ENCODE results near the gene GSTM5.
"Not testable (repeated sequence)": the region's sequence is repeated elsewhere in the genome, so short reads cannot be mapped to it uniquely, and the experiment has no call there.

The GSTM5 gene

DNA sequence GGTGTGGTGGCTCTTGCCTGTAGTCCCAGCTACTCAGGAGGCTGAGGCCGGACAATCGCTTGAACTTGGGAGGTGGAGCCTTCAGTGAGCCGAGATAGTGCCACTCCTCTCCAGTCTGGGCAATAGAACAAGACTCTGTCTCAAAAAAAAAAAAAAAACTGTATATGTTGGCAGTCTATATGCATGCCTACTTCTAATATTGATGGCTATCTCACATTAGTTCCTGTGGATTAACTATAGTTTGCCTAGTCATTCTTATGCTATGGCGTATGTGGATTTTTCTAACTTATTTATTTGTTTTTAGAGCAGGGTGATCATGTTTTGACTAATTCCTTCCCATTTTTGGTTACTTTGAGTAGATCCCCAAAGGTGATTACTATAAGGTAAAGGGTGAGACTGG lies 15.0 kb upstream of the GSTM5 start:
- DNase-seq (ENCODE audit: low spot score): no peak

DNA sequence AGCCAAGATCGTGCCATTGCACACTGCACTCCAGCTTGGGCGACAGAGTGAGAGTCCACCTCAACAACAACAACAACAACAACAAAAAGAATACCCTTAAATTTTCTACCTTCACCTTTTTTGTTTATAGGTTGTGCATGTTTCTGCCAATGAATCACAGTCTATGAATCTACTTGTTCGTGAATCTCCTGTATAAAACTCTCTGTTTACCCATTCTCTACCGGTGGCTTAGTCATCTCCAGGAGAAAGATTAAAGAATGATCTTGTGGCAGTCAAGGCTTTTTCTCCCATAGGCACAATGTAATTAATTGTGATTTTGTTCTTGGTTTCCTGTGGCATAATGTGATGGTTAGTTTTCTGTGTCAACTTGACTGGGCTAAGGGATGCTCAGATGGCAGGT lies 14.2 kb upstream of the GSTM5 start:
- not testable (repeated sequence) for DNase-seq (ENCODE audit: low spot score)

DNA sequence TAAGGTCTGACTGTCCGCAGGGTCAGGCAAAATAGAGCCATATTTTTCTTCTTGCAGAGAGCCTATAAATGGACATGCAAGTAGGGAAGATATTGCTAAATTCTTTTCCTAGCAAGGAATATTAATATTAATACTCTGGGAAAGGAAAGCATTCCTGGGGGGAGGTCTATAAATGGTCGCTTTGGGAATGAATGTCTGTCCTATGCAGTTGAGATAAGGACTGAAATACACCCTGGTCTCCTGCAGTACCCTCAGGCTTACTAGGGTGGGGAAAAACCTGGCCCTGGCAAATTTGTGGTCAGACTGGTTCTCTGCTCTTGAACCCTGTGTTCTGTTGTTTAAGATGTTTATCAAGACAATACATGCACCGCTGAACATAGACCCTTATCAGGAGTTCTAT lies 9.1 kb upstream of the GSTM5 start:
- DNase-seq (ENCODE audit: low spot score): not testable (repeated sequence)

DNA sequence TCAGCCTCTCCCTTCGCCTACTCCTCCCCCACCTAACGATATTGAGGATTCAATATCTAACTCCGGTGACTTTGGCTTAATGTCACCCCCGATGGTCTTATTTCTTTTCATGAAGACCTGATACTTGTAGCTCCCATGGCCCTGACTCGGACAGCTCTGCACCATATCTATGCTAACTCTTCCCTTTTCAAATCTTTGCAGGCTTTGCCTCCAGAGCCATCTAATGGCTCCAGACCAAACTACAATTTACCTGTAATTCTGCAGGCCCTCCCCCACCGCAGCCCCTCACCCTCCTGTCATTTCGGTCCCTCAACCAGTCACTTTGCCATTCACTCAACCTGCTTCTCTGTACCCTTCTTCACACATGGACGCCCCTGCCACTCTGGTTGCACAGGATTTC lies 7.9 kb upstream of the GSTM5 start:
- no peak for DNase-seq (ENCODE audit: low spot score)

DNA sequence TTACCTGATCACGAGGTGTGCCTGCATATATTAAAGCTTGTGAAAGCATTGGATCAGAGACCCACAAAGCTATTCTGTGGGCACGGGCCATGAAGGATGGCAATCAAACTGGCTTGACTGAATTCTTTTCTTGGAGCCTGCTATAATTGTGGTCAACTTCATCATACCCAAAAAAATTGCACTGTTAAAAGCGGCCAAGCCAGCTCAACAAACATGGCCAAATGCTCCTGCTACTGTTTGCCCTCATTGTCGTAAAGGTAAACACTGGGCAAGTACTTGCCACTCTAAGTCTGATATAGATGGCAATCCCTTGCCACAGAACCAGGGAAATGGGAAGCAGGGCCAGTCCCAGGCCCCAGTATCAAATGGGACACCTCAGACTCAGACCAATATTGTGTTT lies 6.6 kb upstream of the GSTM5 start:
- DNase-seq (ENCODE audit: low spot score): no peak

DNA sequence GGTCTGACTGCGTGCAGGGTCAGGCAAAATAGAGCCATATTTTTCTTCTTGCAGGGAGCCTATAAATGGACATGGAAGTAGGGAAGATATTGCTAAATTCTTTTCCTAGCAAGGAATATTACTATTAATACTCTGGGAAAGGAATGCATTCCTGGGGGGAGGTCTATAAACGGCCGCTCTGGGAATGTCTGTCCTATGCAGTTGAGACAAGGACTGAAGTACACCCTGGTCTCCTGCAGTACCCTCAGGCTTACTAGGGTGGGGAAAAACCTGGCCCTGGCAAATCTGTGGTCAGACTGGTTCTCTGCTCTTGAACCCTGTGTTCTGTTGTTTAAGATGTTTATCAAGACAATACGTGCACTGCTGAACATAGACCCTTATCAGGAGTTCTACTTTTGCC lies 3.1 kb upstream of the GSTM5 start:
- not testable (repeated sequence) for DNase-seq (ENCODE audit: low spot score)

DNA sequence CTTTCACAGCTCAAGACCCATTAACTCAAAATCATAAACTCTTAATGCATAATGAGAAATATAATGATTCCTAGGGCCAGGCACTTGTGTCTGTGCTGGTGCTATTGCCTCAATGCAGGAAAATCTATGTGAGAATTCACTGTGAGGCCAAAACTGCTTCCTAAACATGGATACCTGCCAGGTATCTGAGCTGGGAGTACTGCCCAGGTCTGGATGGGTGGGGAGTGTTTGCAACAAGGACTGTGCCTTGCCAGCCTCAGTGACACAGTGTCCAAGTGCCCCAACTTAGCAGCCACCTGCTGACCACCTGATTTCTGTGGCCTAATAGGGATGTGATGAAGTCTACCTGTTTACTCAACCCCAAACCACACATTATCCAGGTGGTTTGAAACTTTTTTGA lies 2.2 kb upstream of the GSTM5 start:
- DNase-seq (ENCODE audit: low spot score): not testable (repeated sequence)

DNA sequence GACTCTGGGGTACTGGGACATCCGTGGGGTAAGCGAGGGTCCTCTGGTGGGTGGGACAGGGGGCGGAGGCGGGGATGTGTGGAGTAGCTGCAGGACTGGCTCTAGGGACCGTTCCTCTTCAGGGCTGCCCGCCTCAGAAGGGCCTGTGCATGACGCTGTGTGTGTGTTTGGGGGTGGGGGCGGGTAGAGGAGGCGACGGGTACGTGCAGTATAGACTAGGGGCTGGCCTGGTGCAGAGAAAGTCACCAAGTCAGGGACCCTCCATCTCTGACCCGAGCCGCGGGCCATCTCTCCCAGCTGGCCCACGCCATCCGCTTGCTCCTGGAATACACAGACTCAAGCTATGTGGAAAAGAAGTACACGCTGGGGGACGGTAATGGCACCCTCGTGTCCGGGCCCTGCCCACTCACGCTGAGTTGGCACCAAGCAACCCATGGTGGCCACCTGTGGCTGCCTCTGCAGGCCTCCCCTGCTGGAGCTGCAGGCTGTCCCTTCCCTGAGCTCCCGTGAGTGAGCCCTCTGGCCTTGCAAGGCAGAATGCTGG lies 342 bp downstream of the GSTM5 start:
- no peak for DNase-seq (ENCODE audit: low spot score)

DNA sequence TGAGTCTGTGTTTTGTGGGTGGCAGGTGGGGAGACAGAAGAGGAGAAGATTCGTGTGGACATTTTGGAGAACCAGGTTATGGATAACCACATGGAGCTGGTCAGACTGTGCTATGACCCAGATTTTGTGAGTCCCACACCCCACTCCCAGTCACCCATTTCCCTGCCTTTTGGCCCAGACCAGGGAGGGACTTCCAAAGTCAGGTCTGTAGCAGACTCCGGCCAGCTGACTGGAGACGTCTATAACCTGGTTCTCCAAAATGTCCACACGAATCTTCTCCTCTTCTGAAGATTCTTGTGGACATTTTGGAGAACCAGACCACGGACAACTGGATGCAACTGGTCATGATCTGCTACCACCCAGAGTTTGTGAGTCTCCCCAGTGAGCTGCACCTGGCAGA lies 1.6 kb downstream of the GSTM5 start:
- no peak for DNase-seq (ENCODE audit: low spot score)

DNA sequence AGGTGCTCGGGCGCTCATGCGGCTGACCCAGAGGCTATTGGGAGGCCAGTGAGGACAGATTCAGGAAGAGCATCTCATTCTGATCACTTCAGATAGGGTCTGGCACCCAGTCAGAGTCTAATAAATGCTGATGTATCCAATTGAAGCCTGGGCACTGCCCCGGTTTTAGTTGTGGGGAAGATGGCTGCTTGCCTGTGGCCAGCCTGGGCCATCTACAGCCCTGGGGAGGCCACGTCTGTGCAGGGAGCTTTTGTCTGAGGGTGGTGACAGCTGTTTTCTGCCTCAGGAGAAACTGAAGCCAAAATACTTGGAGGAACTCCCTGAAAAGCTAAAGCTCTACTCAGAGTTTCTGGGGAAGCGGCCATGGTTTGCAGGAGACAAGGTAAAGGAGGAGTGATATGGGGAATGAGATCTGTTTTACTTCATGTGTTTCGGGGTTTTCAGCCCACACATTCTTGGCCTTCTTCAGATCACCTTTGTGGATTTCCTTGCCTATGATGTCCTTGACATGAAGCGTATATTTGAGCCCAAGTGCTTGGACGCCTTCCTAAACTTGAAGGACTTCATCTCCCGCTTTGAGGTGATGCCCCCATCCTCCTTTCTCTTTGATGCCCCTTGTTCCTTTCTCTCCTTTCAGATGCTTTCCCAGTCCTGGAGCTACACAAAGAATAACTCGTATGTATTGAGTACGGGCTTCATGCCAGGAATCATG lies 2.8 kb downstream of the GSTM5 start:
- DNase-seq (ENCODE audit: low spot score): no peak

DNA sequence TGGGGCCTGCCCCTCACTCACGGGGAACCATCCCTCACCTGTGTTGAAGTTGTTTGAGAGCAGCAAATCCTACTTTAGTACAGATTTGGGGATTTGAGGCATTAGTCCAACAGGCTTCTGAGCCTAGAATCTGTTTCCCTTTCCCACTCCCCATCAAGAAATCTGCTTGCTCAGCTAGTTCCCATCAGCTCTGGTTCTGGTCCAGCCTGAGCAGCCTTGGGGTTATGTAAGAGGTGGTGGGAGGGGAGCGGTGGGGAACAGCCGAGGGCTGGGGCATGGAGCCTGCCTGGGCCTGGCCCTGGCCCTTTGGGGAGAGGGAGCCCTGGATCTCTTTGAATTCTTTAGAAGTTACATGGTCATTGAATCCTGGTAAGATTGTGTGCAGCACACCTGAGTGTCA lies 4.1 kb downstream of the GSTM5 start:
- no peak for DNase-seq (ENCODE audit: low spot score)

DNA sequence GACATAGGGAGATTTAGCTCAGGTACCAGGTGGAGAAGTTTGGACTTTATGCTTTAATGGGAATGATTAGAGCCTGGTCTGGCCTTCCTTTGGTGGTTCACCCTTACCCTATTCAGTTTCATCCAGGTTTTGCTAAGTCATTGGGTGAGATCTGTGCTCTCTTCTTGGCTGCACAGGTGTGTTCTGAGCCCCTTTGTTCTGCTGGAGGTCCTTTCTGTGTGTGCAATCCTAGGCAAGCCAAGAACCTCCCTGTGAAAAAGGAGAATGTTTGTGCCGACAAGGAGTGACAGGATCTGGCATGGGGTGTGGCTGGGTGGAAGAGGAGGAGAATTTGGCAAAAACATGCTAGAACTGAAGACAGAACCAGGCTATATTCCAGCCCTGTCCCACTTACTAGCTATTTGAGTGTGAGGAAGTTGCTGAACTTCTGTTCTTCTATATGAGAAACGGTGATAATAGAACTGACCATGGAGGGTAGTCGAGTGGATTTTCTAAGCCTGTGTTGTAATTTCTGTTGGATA lies 4.6 kb downstream of the GSTM5 start:
- DNase-seq (ENCODE audit: low spot score): no peak

DNA sequence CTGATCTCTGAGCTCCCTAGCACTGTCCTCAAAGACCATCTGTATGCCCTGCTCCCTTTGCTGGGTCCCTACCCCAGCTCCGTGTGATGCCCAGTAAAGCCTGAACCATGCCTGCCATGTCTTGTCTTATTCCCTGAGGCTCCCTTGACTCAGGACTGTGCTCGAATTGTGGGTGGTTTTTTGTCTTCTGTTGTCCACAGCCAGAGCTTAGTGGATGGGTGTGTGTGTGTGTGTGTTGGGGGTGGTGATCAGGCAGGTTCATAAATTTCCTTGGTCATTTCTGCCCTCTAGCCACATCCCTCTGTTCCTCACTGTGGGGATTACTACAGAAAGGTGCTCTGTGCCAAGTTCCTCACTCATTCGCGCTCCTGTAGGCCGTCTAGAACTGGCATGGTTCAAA lies 5.7 kb downstream of the GSTM5 start:
- no peak for DNase-seq (ENCODE audit: low spot score)

DNA sequence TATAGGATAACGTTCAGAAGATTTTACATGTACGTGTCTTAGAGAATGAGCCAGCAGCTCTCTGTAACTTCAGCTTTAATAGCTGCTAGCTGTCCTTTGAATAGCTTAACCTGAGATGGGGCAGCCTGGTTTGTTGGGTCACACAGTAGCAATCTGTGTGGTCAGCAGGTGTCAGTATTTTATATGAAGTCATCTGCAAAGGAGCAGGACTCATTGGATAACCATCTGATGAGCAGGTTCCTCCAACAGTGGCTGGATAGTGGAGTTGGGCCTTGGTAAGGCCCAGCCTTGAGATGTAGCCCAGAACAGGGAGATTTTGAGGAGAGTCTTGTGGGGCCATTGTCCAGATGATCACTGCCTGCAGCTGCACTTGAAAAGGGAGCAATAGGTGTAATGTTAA lies 6.4 kb downstream of the GSTM5 start:
- DNase-seq (ENCODE audit: low spot score): no peak

DNA sequence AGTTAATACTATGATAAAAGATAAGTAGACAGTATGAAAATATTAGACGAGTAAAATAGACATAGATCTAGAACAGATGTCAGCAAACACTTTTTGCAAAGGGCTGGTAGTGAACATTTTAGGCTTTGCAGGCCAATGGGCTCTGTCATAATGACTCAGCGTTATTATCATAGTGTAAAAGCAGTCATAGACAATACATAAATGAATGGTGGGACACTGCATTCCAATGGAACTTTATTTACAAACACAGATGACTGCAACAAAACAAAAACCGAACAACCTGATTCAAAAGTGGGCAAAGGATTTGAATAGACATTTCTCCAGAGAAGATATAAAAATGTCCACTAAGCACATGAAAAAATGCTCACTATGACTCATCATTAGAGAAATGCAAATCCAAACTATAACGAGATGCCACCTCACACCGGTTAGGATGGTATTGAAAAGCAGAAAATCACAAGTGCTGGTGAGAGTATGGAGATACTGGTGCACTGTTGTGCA lies 7.3 kb downstream of the GSTM5 start:
- DNase-seq (ENCODE audit: low spot score): no peak

DNA sequence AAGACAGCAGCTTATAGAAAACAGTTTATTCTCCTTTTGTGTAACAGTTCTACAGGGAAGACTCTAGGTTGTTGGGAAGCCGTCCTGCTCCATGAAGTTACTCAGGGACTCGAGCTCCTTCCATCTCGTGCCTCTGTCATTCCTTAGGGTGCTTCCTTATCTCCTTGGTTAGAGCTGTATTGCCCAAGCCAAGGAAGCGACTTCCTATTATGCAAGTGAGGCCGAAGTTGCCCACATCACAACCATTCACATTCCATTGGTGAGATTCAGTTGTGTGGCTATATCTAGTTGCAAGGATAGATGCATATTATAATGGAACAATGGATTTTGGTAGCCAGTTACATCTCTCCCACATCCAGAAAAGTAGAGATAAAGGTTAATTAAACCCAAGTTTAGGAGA lies 9.0 kb downstream of the GSTM5 start:
- DNase-seq (ENCODE audit: low spot score): no peak

DNA sequence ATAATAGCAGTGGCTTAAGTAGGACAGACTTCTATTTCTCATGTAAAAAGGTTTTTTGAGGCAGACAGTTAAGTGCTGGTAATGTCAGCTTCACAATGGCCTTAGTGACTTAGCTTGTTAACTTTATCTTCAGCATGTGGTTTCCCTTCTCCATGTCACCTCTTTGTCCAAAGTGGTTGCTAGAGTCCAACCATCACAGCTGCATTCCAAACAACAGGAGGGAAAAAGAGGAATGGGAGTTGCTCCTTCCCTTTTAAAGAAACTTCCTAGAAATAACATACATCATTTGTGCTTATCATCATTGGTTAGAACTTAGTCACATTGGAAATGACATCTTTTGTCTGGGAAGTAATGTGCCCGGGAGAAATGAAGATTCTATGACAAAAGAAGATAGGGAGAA lies 9.9 kb downstream of the GSTM5 start:
- no peak for DNase-seq (ENCODE audit: low spot score)

DNA sequence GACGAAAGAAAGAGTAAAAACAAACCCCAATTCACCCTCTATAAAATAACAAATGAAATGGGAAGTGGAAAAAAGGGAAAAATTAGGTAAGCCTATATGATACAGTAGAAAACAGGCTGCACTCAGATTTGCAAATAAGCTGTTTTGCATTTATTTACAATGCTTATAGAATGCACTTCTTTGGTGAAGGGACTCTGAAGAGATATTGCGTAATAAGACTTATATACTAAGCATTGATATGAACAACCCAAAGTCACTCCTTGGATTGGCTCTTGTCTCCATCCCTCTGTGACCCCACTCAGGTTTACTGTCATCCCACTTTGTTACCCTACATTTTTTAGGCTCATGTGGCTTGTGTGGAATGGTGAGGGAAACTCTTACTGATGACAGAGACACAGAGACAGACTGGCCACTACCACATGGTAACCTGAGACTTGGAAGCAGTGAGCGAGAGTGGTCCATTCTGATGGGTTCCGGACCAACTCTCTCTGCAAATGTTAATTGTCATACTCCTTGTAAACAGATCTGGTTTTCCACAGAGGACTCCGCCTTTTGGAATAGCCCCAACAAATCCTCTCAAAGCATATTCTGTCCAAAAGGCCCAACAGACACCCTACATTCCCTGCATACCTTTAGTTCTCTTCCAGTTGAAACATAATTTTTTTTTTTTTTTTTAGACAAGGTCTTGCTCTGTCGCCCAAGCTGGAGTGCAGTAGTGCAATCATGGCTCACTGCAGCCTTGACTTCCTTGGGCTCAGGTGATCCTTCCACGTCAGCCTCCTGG lies 11.0 kb downstream of the GSTM5 start:
- DNase-seq (ENCODE audit: low spot score): no peak

DNA sequence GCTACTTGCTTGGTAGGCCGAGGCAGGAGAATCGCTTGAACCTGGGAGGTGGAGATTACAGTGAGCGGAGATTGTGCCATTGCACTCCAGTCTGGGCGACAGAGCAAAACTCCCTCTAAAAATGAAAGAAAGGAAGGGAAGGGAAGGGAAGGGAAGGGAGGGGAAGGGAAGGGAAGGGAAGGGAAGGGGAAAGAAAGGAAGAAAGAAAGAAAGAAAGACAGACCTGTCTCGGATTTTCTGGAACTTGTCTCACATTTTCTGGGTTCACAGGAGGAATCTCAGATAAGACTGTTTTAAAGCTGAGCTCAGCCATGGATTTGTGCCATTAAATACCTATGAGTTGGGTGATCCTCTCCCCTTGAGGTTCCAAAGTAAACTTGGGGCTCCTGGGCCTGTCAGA lies 12.9 kb downstream of the GSTM5 start:
- DNase-seq (ENCODE audit: low spot score): no peak

DNA sequence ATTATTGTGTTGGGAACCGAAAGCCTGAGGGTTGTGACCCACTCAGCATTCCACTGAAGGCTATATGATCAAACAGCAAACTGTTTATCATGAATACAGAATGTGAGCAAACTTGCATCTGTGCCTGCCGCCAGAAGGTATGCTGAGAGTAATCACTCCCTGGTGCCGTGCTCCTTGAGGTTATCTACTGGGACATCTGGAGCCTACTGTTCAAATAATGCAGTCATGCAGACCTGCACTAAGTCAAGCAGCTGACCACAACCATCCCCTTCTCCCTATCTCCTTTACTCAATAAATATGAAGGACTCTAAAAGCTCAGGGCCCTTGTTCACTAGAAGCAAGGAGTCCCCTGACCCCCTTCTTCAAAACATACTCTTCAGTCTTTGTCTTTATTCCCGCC lies 13.5 kb downstream of the GSTM5 start:
- no peak for DNase-seq (ENCODE audit: low spot score)

DNA sequence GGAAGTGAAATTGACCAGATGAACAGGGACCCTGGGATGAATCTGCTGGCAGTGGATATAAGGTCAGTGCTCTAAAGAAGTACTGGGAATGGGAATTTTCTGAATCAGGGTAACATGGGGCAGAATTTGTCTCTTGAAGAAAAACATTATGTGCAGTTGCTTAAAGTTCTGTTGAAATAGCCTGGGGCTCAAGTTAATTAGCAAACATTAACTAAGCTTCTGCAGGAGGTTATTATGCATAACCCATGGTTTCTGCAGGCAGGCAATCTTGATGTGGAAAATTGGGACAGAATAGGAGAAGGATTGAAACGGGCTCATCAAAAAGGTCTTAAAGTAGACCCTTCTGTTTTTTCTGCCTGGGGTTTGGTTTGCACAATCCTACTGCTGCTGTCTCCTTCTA lies 14.0 kb downstream of the GSTM5 start:
- DNase-seq (ENCODE audit: low spot score): no peak

DNA sequence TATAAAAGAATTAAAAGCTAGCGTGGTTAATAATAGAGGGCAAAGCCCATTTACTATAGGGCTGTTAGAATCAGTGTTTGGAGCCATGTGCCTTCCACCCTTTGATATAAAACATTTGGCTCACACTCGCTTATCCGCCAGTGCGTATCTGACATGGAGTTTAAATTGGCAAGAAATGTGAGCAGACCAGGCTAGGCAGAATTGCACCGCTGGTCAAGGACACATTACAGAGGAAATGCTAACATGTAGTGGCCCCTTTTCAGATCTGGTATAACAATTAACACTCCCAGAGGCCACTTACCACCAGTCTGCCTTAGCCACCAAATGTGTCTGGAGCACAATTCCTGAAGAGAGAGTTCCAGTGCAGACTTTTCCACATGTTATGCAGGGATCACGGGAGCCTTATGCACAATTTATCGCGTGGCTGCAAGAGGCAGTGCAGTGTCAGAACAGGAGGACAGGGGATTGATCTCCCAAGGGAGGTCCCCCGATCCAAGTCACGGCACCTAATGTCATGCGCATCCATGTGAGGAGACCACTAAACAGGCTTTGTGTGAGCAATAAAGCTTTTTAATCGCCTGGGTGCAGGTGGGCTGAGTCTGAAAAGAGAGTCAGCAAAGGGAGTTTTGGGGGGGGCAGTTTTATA lies 14.8 kb downstream of the GSTM5 start:
- no peak for DNase-seq (ENCODE audit: low spot score)

DNA sequence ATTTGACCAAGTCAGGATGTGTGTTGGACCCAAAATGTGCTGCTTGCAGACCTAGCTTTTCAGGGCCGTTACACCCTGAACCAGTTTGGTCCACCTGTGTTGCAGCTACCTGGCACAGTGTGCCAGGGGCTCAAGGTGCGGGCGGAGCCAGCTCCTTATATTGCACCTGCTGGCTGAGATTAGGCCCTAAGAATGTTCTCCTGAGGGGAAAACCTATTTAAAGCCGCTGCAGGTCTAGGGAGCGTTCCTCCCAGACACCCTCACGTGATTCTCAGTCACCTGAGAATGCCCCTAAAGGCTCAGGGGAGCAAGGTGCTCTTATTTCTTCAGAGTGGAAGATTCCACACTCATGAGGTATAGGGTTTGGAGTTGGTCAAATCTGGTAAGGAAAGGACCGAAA lies 16.8 kb downstream of the GSTM5 start:
- no peak for DNase-seq (ENCODE audit: low spot score)

All from D341Med (cell line).